Stimulated activated CD8-positive, alpha-beta memory T cell treated with anti-CD3 and anti-CD28 coated beads, Interleukin-7, amount 100 ng/mL, for 4 hours (primary cell): ENCODE results near the gene CATSPER1.

ENCODE experiments used
- DNase-seq, 2 donors: peaks; one replicate each; pipeline ENCODE4 v3.0.0-alpha.2; 2020; ENCODE audit warnings: low read depth in 2 of 2

Gene CATSPER1

GRCh38 chr11:65968600-65969482 lies 57.4 kb downstream of the CATSPER1 start:
- DNase-seq: no peak

DNA sequence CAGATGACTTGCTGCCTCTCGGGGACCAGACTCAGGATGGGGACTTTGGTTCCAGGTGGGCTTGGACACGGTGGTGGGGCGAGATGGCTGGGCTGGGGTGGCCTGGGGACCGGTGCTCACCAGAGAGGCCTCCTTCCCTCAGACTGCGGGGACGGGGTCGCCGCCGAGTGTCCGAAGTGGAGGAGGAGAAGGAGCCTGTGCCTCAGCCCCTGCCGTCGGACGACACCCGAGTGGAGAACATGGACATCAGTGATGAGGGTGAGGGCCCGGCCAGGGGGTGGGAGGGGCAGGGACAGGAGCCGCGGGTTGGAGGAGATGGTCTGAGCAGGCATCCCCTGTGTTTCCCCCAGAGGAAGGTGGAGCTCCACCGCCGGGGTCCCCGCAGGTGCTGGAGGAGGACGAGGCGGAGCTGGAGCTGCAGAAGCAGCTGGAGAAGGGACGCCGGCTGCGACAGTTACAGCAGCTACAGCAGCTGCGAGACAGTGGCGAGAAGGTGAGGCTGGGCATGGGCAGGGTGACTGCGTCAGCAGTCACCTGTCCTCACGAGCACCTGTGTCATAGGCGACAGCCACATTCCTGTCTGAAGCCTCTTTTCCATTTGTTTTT lies 58.8 kb downstream of the CATSPER1 start:
- no peak for DNase-seq
